DMS 273 (cell line): Measurements from ENCODE around the gene IQCN.

Source experiments
- DNase-seq: peaks from one replicate; lab custom pipeline; 2025; ENCODE audit not compliant: unreplicated experiment; lab: John Stamatoyannopoulos, UW

IQCN gene

DNA sequence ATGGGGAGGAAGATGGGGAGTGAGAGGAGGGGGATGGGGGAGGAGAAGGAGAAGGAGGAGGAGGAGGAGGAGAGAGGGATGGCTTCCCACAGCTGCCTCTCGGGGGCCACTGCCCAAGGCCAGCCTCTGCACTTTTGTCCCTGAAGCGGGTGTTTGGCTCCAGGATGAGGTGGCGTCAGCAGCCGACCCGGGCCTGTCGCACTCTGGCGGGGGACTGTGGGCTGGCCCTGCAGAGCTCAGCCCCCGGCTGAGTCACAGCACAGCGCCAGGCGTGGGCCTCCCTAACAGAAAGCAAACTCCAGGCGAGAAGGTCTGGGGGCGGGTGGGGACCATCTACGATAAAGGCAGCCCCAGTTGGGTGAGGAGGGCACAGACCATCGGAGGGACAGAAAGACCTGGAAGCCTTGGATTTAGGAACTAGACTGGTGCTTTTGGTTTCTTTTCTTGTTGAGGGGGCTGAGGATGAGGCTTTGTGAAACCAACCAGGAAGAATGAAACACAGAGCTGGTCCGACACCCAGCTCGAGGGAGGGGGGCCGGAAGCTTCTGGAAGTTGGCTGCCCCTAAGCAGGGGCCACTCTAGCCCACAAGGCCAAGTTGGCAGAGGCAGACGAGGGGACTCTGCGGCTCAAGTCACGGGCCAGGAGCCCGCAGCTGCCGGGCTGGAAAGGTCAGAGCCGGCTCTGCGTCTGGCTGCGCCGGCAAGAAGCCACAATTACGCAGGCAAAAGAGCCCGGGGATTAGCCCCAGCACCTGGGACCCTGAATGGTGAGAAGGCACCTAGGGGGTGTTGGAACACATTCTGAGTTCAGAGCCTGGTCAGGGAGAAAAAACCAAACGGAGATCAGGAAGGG lies 30.4 kb upstream of the IQCN start:
- DNase-seq, result peak; percentile 53

DNA sequence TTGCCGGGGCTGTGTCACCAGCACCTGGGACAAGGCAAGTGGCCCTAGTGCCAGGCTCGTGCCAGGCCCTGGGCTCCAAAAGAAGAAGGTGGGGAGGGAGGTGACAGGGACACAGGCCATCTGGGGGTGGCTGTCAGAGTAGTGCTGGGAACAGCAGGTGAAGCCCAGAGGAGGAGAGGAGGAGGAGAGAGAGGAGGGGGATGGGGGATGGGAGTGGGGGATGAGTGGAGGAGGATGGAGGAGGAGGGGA lies 29.9 kb upstream of the IQCN start:
- DNase-seq, result no peak

DNA sequence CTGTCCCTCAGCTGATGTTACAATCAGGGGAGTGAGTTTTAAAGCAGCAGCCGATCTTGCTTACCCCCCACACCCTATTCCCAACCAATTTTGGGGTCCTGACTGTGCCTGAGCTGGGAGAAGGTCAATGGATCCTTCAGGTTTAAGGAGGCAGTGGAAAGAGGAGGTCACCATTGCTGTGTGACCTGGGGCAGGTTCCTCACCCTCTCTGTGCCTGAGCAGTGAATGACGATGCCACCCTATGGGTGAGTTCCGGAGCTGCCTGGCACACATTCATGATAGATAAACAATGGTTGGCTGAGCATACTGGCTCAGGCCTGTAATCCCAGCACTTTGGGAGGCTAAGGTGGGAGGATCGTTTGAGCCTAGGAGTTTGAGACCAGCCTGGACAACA lies 27.5 kb upstream of the IQCN start:
- no peak for DNase-seq

DNA sequence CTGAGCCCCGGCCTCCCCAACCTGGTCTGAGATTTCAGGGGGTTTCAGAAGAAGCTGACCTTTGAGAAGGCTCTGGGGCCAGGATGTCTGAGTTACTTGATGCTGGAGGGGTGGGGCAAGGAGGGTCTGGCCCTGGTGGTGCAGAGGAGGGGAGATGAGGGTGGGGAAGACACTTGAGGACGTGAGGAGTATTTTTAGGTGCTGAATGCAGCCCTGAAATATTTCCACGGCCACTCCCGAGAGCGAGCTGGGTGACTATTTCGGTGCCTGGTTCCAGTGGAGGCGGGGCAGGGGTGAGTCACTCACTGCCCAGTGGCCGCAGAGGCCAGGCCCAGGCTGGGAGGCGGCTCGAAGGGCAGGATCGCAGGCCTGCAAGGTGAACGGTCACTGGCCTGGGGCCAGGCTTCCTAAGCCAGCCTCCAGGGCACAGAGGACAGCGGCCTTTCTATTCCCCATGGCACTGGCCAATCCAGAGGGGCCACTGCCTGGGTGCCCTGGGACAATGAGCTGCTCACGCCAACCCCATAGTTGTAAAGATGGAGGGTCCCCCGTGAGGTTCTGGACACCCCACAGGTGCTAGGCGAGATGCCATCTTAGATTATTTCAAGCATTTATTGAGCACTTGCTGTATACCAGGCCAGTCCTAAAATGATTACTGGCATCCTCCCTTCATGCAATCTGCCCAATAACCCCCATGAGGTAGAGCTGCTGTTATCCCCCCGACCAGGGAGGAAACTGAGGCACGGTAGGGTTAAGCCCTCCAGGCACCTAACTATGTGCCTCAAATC lies 26.9 kb upstream of the IQCN start:
- DNase-seq, result no peak

DNA sequence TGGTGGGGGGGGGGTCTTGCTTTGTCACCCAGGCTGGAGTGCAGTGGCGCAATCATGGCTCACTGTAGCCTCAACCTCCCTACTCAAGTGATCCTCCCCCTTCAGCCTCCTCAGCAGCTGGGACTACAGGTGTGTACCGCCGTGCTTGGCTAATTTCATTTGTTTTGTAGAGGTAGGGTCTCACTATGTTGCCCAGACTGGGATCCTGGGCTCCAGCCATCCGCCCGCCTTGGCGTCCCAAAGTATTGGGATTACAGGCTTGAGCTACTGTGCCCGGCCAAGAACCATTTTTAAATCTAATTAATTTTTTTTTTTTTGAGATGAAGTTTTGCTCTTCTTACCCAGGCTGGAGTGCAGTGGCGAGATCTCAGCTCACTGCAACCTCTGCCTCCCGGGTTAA lies 25.4 kb upstream of the IQCN start:
- DNase-seq, result no peak

DNA sequence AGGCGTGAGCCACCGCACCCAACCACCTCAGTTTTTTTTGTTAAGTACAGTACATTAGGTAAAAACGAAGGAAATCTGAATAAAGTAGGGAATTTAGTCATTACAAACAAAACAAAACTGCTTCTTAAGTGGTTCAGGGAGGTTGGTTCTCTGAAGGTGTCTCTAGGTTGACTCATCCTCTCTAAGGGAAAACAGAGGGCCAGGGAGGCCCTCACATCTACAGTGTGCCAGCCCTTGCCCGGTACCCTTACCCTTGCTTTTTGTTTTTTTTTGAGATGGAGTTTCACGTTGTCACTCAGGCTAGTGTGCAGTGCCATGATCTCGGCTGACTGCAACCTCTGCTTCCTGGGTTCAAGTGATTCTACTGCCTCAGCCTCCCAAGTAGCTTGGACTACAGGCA lies 24.3 kb upstream of the IQCN start:
- no peak for DNase-seq

DNA sequence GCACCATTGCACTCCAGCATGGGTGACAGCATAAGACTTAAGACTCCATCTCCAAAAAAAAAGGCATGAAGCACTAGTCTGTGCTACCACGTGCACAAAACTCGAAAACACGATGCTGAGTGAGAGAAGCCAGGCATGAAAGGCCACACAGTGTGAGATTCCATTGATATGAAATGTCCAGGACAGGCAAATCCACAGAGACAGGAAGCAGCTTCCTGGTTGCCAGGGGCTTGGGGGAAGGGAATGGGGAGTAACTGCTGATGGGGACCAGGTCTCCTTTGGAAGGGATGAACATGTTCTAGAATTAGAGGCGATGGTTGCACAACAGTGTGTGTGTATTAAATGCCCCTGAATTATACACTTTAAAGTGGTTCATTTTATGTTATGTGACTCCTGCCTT lies 23.1 kb upstream of the IQCN start:
- DNase-seq, result no peak

DNA sequence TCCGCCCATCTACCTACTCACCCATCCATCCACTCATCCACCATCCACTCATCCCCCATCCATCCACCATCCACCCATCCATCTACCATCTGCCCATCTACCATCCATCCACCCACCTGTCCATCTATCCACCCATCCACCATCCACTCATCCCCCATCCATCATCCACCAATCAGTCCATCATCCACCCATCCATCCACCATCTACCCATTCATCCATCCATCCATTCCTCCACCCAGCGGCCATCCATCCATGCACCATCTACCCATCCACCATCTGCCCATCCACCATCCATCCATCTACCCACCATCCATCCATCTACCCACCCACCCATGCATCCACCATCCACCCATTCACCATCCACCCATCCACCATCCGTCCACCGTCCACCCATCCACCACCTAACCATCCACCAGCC lies 20.8 kb upstream of the IQCN start:
- no peak for DNase-seq

DNA sequence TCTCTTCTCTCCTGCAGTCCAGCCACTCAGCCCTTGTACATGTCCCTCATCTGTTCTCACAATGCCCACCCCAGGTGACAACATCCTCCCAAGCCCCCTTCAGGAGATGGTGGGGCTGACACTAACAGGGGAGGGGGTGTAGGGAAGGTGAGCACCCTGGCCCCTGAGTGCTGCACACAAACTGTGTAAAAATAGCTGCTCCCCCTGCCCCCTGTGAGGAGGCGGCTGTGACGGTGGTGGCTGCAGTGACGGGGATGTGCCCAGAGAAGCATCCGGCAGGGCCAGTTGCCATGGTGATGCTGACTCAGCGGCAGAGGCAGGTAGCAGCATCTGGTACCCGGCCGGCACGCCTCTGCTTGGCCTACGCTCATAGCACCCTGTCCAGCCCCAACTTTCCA lies 20.2 kb upstream of the IQCN start:
- peak; percentile 71 for DNase-seq

DNA sequence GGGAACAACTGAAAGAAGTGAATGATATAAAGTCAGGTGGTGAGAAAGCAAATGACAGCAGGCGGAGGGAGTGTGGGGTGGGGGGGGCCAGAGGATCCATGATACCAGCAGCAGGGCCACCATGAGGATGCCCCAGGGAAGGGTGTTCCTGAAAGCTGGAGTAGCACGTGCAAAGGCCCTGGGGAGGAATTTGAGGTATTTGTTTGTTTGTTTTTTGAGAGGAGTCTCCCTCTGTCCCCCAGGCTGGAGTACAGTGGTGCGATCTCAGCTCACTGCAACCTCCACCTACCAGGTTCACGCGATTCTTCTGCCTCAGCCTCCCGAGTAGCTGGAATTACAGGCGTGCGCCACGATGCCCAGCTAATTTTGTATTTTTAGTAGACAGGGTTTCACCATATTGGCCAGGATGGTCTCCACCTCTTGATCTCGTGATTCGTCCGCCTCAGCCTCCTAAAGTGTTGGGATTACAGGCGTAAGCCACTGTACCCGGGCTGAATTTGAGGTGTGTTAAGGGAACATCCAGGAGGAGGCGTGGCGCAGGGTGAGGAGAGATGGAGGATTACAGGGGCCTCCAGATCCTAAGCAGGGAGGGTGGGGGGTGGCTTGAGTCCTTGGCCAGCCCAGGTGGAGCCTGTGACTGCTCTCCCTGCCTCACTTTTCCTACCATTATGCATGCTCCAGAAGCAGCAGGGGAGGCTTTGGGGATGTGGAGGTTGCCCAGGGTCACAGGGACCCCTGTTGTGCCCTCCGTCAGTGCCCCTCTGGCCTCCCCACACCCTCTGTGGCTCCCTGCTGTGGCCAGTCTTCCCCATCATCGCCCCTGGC lies 19.6 kb upstream of the IQCN start:
- no peak for DNase-seq

DNA sequence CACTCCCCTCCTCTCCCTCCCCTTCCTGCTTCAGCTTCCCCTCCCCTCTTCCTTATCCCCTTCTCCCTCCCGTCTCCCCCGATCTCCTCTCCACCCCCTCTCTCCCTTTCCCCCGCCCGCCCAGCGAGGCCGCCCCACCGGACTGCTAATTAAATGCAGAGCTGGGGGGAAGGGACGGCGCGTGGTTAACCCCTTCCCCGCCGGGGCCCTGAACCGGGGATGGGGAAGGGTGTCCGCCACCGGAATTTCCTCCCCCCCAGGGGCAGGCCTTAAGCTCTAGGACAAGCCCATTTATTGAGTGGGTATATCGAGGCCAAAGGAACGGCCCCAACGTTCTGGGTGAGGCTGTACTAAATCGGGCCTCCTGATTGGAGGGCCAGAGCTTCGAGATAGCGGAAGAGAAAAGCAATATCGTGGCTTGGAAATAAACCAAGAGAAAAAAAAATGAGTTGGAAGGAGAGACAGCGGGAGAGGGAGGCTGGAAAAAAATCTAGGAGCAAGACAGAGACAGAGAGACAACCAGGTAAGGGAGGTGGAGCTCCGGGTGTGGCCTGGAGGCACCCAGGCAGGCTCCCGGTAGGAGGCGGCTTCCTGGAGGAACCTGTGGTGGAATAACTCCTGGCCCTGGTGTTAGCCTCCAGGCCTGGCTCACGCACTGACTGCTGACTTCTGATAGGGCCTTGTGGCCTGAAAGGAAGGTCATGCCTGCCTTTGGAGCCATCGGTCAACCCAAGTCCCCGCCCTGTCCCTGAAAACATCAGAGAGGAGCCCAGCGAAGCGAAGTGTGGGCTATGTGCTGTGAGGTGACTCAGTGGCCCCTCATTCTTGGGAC lies 18.8 kb upstream of the IQCN start:
- peak; percentile 60 for DNase-seq

DNA sequence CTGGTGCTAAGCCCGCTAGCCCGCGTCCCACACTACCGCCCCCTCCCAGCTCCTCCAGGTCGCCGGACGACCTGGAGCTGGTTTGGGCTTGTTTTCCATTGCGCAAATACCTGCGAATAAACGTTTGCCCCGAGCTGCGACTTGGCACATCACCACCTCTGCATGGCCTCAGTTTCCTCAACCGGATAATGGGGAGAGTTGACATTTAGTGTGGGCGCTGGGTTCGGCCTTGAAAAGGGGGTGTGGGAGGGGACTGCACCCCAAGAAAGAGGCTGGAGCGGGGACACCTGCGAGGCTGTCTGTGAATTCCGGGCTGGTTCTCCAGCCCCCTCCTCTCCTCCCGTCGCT lies 18.2 kb upstream of the IQCN start:
- peak; percentile 68 for DNase-seq

DNA sequence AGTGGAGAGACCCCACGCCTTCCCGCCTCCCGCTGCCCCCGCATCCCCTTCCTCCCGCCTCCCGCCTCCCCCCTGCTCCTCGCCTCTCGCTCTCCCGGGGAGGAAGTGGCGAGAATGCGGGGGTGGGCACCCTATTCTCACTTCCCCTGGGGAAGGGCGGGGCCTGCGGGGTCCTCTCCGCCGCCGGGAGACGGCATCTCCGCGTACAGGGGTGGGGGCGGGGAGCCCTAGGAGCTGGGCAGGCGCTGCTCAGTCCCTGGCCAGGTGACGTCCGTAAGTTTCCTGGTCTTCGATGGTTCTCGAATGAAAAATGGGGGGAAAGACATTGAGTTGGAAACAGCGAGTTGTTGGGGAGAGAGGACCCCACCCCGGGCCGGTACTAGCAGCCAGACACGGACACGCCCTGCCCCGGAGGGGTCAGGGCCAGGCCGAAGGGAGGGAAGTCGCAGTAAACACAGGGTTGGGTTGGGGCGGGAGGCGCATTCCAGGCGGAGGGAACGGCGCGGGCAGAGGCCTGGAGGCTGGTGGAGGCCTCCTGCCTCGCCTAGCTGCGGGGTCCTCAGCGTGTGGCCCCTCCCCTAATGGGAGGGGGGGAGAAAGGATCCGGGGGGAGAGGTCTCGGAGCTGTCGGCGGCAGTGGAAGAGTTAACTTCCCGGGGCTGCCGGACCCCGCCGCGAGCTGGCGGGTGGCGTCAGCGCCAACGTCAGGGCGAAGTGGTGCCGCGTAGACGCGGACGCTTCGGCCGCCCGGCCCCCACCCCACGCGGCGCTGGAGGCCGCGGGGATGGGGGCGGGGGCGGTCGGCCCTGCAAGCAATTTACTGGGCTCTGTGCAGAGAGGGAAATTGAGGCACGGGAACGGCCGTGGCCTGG lies 17.6 kb upstream of the IQCN start:
- peak; percentile 78 for DNase-seq

DNA sequence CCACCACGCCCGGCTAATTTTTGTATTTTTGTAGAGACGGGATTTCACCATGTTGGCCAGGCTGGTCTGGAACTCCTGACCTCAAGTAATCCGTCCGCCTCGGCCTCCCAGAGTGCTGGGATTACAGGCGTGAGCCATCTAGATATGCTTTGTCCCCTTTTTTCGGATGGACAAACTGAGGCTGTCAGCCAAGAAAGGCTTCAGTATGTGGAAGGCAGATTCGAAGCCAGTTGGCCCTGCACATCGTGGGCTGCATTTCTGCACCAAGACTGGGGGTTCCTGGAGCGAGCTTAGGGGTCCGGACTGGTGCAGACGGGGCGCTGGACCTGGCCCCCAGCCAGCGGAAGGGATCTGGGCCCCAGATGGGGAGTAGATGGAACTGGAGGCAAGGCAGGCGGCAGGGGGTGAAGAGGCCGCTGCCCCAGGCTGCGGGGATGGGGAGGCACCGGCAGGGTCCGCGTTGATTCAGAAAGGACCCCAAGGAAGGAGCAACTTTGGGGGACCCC lies 16.8 kb upstream of the IQCN start:
- DNase-seq, result no peak

DNA sequence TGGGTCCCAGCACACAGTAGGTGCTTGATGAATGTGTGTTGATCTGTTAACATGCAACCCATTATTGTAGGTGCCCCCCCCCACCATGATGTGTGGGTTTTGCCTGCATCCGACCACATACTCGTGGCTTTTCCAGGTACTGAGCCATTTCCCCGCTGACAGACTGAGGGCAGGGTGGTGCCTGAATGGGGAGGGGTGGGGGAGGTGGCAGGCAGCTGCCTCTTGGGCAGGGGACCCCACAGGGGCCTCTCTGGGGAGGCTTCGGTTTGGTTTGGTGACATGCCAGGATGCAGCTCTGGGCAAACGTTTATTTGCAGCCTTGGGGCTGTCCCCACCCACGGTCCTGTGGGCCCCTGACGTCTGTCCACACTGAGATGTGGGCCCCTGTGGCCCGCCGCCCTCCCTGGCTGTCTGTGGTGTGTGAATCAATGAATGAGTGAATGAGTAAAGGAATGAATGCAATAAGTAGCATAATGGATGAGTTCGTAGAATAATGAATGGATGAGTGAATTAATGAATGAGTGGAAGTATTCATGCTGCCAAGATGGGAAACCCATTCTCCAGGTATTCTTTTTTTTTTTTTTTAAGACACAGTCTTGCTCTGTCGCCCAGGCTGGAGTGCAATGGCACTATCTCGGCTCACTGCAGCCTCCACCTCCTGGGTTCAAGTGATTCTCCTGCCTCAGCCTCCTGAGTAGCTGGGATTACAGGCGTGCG lies 16.2 kb upstream of the IQCN start:
- DNase-seq, result no peak

DNA sequence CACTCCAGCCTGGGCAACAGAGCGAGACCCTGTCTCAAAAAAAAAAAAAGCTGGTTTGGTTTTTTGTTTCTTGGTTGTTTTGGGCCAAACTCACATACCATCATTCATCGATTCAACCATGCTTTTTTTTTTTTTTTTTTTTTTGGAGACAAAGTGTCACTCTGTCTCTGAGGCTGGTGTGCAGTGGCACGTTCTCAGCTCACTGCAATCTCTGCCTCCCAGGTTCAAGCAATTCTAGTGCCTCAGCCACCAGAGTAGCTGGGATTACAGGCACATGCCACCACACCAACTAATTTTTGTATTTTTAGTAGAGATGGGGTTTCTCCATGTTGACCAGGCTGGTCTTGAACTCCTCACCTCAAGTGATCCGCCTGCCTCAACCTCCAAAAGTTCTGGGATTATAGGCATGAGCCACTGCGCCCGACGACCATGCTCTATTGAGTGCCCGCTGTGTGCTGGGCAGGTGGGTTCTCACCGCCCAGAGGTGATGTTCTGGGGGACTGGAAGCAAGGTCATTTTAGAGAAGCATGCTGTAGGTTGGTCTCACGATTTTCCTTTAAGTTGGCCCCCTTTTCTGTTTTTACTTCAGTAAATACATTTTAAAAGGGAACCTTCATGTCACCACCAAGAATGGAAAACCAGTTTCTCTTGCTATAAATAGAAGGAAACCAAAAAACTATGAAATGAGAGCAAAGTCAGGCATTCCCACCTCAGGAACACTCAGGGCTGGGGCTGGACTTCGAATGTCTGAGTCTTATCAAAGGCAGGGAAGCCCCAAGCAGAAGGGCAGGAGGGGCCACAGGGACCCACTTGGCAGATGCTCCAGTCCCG lies 15.4 kb upstream of the IQCN start:
- no peak for DNase-seq

DNA sequence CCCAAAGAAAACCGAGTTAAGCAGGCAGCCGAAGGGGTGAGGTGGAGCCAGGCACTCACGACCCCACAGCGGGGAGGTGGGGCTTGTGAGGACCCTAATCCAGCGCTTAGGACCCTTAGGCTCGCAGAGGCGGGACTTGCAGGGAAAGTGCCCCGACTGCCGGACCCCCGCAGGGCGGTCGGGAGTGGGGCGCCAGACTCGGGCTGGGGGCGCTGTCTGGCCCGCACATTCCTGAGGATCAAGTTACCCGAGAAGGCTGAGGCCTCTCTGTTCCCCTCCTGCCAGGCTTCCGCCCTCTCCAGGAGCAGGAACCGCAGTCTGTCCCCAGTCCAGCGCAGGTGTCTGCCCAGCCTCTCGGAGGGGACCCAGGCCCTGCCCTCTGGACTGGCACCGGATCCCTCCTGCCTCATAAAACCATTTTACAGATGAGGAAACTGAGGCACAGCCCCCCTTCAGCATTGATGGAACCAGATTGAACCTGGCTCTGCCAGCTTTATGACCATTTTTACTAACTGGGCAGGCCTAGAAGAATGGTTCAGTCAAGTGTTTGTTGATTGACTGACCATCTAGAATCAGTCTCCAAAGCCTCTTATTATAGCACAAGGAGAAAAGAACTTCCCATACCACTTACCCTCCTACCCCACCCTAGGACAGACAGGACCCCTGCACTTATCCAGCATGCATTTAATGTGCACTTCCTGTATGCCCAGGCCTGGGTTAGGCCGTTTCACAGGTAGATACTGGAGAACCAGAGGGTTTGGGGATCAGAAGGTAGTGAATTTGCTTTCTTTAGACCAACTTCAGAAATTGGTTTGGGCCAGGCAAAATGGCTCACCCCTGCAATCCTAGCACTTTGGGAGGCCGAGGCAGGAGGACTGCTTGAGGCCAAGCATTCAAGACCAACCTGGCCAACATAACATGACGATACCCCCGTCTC lies 13.9 kb upstream of the IQCN start:
- no peak for DNase-seq
